Right atrium auricular region (tissue), 2 donors: Measurements from ENCODE around the gene UNC45A. TPM values are rescaled to one million over a fixed set of nuclear protein-coding genes. Genes with fewer than 3 reads are reported as not detected.
A peak's percentile ranks its signal among the peaks of the same experiment; 100 is the strongest.

ENCODE experiments used
- DNase-seq: peaks from one replicate; pipeline ENCODE4 v3.0.0-alpha.2; 2019; ENCODE audit warnings: low spot score
- H3K27ac ChIP-seq, 2 donors: fragments of 200-600 bp; sonication (generic); 1 replicate in 1 of 2; 2 replicates in 1 of 2; pipeline ENCODE4 v1.5.1; 2016 to 2019
- H3K27me3 ChIP-seq, 2 donors: fragments of 200-600 bp; sonication (generic); one replicate each; pipeline versions ENCODE4 v1.5.1 to v1.6.0; 2017 to 2019
- H3K36me3 ChIP-seq: fragments of 200-600 bp; sonication (generic); one replicate; pipeline ENCODE4 v1.5.1; 2016
- H3K4me1 ChIP-seq, 2 donors: fragments of 200-600 bp; sonication (generic); one replicate each; pipeline versions ENCODE4 v1.5.1 to v1.6.0; 2017 to 2019
- H3K4me3 ChIP-seq, 2 donors: fragments of 200-600 bp; sonication (generic); 1 replicate in 1 of 2; 2 replicates in 1 of 2; pipeline ENCODE4 v1.5.1; 2017 to 2019; ENCODE audit warnings: mild to moderate bottlenecking in 1 of 2, moderate library complexity in 1 of 2
- H3K9me3 ChIP-seq, 2 donors: fragments of 200-600 bp; sonication (generic); one replicate each; pipeline ENCODE4 v1.5.1; 2019
- CTCF ChIP-seq, 2 donors: fragments of 200-600 bp; sonication (generic); IDR thresholded peaks; one replicate each; pipeline ENCODE4 v1.5.1; 2019; ENCODE audit warnings: antibody characterized with exemption in 2 of 2
- total RNA-seq, 2 donors: library from RNA; depleted of rRNA; stranded (reverse); fragments of >200 nt; gene quantifications; one replicate each; pipeline ENCODE4 v1.1.0, GENCODE V29; 2016

UNC45A gene
- 10 to 100 TPM; 17.4 to 19.0 TPM for total RNA-seq

GRCh38 chr15:90934949-90935751, at the start of gene UNC45A:
UNC45A (plus strand) TSS chr15:90935285; CDS start chr15:90935325, 40 bp downstream.
- Histone ChIP-seq H3K4me1 (peaks cover 0 to 49% of the 10 kb centered on the region in 2 donors), H3K9me3 (no peaks in the 10 kb centered on the region), H3K36me3 (peaks cover 22% of the 10 kb centered on the region), H3K27ac (peak within 1 kb of the TSS; percentile 81 to 86), H3K27me3 (no peaks in the 10 kb centered on the region), H3K4me3 (peak within 1 kb of the TSS; percentile 62 to 80)
- TF ChIP-seq CTCF (IDR thresholded peaks at IDR 0.05) = no peak
- peak; percentile 88 for DNase-seq

- Histone ChIP-seq H3K27me3 (no peaks in the 10 kb centered on the region), H3K4me1 (peaks cover 0 to 56% of the 10 kb centered on the region in 2 donors), H3K4me3 (peak overlapping the region; percentile 46 to 64), H3K27ac (peak overlapping the region; percentile 94), H3K9me3 (no peaks in the 10 kb centered on the region), H3K36me3 (peaks cover 37% of the 10 kb centered on the region)
- TF ChIP-seq CTCF (IDR thresholded peaks at IDR 0.05) = peak; percentile 95 to 99
- DNase-seq = peak; percentile 90
These were observed 49.4 kb upstream of the UNC45A start for GRCh38 chr15:90885432-90886290.

- TF ChIP-seq CTCF (IDR thresholded peaks at IDR 0.05) = no peak
- Histone ChIP-seq H3K36me3 (peaks cover 37% of the 10 kb centered on the region), H3K9me3 (no peaks in the 10 kb centered on the region), H3K27me3 (no peaks in the 10 kb centered on the region), H3K4me1 (peaks cover 0 to 56% of the 10 kb centered on the region in 2 donors), H3K4me3 (peak overlapping the region in 1 of 2 donors; percentile 64), H3K27ac (peak overlapping the region; percentile 94)
- DNase-seq = no peak
These were observed 48.8 kb upstream of the UNC45A start for GRCh38 chr15:90886291-90886614.

GRCh38 chr15:90887037-90887481, 48.0 kb upstream of the UNC45A start:
- H3K27ac ChIP-seq = peak overlapping the region in 1 of 2 donors; percentile 94
- DNase-seq = no peak
- no peaks in the 10 kb centered on the region for H3K27me3 ChIP-seq

GRCh38 chr15:90889313-90889730, 45.8 kb upstream of the UNC45A start:
- H3K4me1 ChIP-seq = peaks cover 0 to 40% of the 10 kb centered on the region in 2 donors
- H3K4me3 ChIP-seq = no peak overlapping the region
- no peaks in the 10 kb centered on the region for H3K27me3 ChIP-seq
- no peak overlapping the region for H3K27ac ChIP-seq
- DNase-seq = no peak
- TF ChIP-seq CTCF (IDR thresholded peaks at IDR 0.05) = no peak
- no peaks in the 10 kb centered on the region for H3K9me3 ChIP-seq
- peaks cover 57% of the 10 kb centered on the region for H3K36me3 ChIP-seq

More at GRCh38 chr15:90887037-90887481, 48.0 kb upstream of the UNC45A start:
- no peak overlapping the region for H3K4me3 ChIP-seq
- H3K9me3 ChIP-seq = no peaks in the 10 kb centered on the region
- TF ChIP-seq CTCF (IDR thresholded peaks at IDR 0.05) = no peak
- H3K4me1 ChIP-seq = peaks cover 0 to 56% of the 10 kb centered on the region in 2 donors
- H3K36me3 ChIP-seq = peaks cover 37% of the 10 kb centered on the region
